K562 (cell line): ENCODE data around the gene YAF2. TPM values are rescaled to one million over a fixed set of nuclear protein-coding genes. Genes with fewer than 3 reads are reported as not detected.

Experiments used
- ATAC-seq: fragments of 200-7000 bp; cut with Tn5 transposase; 3 replicates; pipeline ENCODE4 v1.9.1; 2020; ENCODE audit warnings: moderate library complexity
- BruUV-seq: library from RNA; stranded (reverse); fragments of 400-500 nt; replicated peaks from 2 replicates; lab custom pipeline; 2021; lab: Mats Ljungman, UMichigan
- CTCF ChIA-PET: fragments of 300-600 bp; formaldehyde crosslinking; extraction: SDS; loops from one replicate; lab custom pipeline; 2021; ENCODE audit warnings: low intra/inter-chr PET ratio; lab: Yijun Ruan, JAX
- POLR2A ChIA-PET: fragments of 300-600, 350-650 bp; sonication (Branson Sonifier 250); formaldehyde crosslinking; extraction: SDS; loops from one replicate; lab custom pipeline; 2021; ENCODE audit warnings: antibody characterized with exemption, inconsistent platforms; lab: Yijun Ruan, JAX
- DNase-seq, 4 experiments: peaks; one replicate each; pipeline versions ENCODE4 v3.0.0 to v3.0.0-alpha.2; 2011 to 2018; ENCODE audit warnings: low spot score in 3 of 4, mixed read lengths in 3 of 4; ENCODE audit errors: extremely low read depth in 1 of 4
- FAIRE-seq: peaks from 2 replicates; lab custom pipeline; 2011; peaks lifted over from hg19 to GRCh38; lab: Jason Lieb, UNC
- H2AFZ ChIP-seq: 2 replicates; pipeline ENCODE4 v1.6.0; 2011; ENCODE audit warnings: low read depth, low read length, control low read depth, inconsistent platforms
- H3K27ac ChIP-seq: fragments of 200-600 bp; 3 replicates; pipeline ENCODE4 v1.8.0; 2011; ENCODE audit warnings: low read depth, mild to moderate bottlenecking, control low read depth, inconsistent platforms, low read length, moderate library complexity, mixed read lengths; ENCODE audit errors: extremely low read depth
- H3K27me3 ChIP-seq, 2 experiments: fragments of 300-600 bp in 1 of 2; 2 replicates in 1 of 2; 3 replicates in 1 of 2; pipeline versions ENCODE4 v1.6.0 to v1.8.0; 2011; ENCODE audit warnings: inconsistent platforms in 2 of 2, low read length in 2 of 2, mild to moderate bottlenecking in 1 of 2, mixed read lengths in 1 of 2, moderate library complexity in 1 of 2; ENCODE audit not compliant: control insufficient read depth in 2 of 2, insufficient read depth in 2 of 2
- H3K36me3 ChIP-seq: fragments of 300-600 bp; 3 replicates; pipeline ENCODE4 v1.8.0; 2011; ENCODE audit warnings: mild to moderate bottlenecking, low read length, inconsistent platforms; ENCODE audit not compliant: control insufficient read depth, insufficient read depth
- H3K4me1 ChIP-seq, 2 experiments: fragments of 200-600 bp in 1 of 2; replicated peaks in 1 of 2; 2 replicates in 1 of 2; 3 replicates in 1 of 2; pipeline versions ENCODE4 v1.5.1 to v1.8.0; 2011; ENCODE audit warnings: inconsistent platforms in 2 of 2, low read length in 2 of 2, mild to moderate bottlenecking in 1 of 2, mixed read lengths in 1 of 2, moderate library complexity in 1 of 2; ENCODE audit not compliant: control insufficient read depth in 2 of 2, insufficient read depth in 2 of 2
- H3K4me2 ChIP-seq: 2 replicates; pipeline ENCODE4 v1.6.1; 2011; ENCODE audit warnings: low read length, control low read depth, inconsistent platforms, mixed read lengths; ENCODE audit not compliant: insufficient read depth
- H3K4me3 ChIP-seq: fragments of 200-600 bp; sonication (generic), shearing (Covaris generic); 2 replicates; pipeline ENCODE4 v1.5.1; 2016; ENCODE audit warnings: control low read depth, inconsistent platforms
- H3K79me2 ChIP-seq: fragments of 200-600 bp; 3 replicates; pipeline ENCODE4 v1.8.0; 2011; ENCODE audit warnings: low read length, inconsistent platforms; ENCODE audit not compliant: control insufficient read depth, insufficient read depth
- H3K9ac ChIP-seq, 2 experiments: 2 replicates each; pipeline versions ENCODE4 v1.6.0 to v1.6.1; 2011; ENCODE audit warnings: low read depth in 2 of 2, low read length in 2 of 2, control low read depth in 1 of 2, inconsistent platforms in 1 of 2, mild to moderate bottlenecking in 1 of 2, mixed read lengths in 1 of 2; ENCODE audit not compliant: insufficient read depth in 1 of 2
- H3K9me1 ChIP-seq: one replicate; pipeline ENCODE4 v1.6.0; 2011; ENCODE audit warnings: inconsistent platforms, mild to moderate bottlenecking, low read length, moderate library complexity; ENCODE audit not compliant: control insufficient read depth, insufficient read depth
- H3K9me3 ChIP-seq: replicated peaks from 2 replicates; pipeline ENCODE4 v1.5.1; 2011; ENCODE audit warnings: low read depth, low read length, inconsistent platforms; ENCODE audit not compliant: control insufficient read depth, insufficient read depth
- H4K20me1 ChIP-seq: replicated peaks from 2 replicates; pipeline ENCODE4 v1.6.1; 2011; ENCODE audit warnings: low read length, inconsistent platforms, mixed read lengths; ENCODE audit not compliant: control insufficient read depth, insufficient read depth
- CCNT2 ChIP-seq: IDR thresholded peaks from 2 replicates; pipeline ENCODE4 v1.6.1; 2011; ENCODE audit warnings: borderline replicate concordance, low read depth, mild to moderate bottlenecking, moderate library complexity, mixed read lengths, low read length; ENCODE audit not compliant: insufficient read length; ENCODE audit errors: extremely low read depth
- CEBPZ ChIP-seq: fragments of 150-350 bp; IDR thresholded peaks from 2 replicates; pipeline ENCODE4 v1.6.1; 2014; ENCODE audit warnings: low read depth, mild to moderate bottlenecking, low read length, borderline replicate concordance
- FUS ChIP-seq: fragments of 200-400 bp; formaldehyde crosslinking; optimal IDR thresholded peaks from 2 replicates; pipeline ENCODE3; 2017; ENCODE audit warnings: low read depth, low read length
- KDM1A ChIP-seq, 2 experiments: fragments of 450-650 bp; IDR thresholded peaks; 2 replicates each; pipeline ENCODE4 v1.6.1; 2016; ENCODE audit warnings: mild to moderate bottlenecking in 2 of 2
- MEIS2 ChIP-seq: fragments of 450-650 bp; IDR thresholded peaks from 2 replicates; pipeline ENCODE4 v1.6.1; 2014; ENCODE audit warnings: mild to moderate bottlenecking; ENCODE audit not compliant: partially characterized antibody
- MLLT1 ChIP-seq, 2 experiments: fragments of 450-650 bp; IDR thresholded peaks; 2 replicates each; pipeline ENCODE4 v1.6.1; 2016
- MNT ChIP-seq, 2 experiments: fragments of 450-650 bp; conservative IDR thresholded peaks; 2 replicates each; pipeline ENCODE4 v1.6.1; 2017; ENCODE audit warnings: mild to moderate bottlenecking in 2 of 2, moderate library complexity in 2 of 2
- NBN ChIP-seq: fragments of 450-650 bp; IDR thresholded peaks from 2 replicates; pipeline ENCODE4 v1.6.1; 2016; ENCODE audit warnings: low read depth, mild to moderate bottlenecking
- NR3C1 ChIP-seq: sonication (generic); formaldehyde crosslinking; IDR thresholded peaks from 2 replicates; pipeline ENCODE4 v1.8.1; 2022; ENCODE audit warnings: missing genetic modification reagents
- PATZ1 ChIP-seq: fragments of 250-450 bp; sonication (Bioruptor Pico); IDR thresholded peaks from 2 replicates; pipeline ENCODE4 v1.5.0; 2020; ENCODE audit warnings: mild to moderate bottlenecking, borderline replicate concordance
- RNF2 ChIP-seq: sonication (generic); IDR thresholded peaks from 2 replicates; pipeline ENCODE4 v1.6.1; 2016
- ZFP1 ChIP-seq: fragments of 450-650 bp; formaldehyde crosslinking; IDR thresholded peaks from 2 replicates; pipeline ENCODE4 v1.4.0; 2020; ENCODE audit warnings: mild to moderate bottlenecking, mixed read lengths
- ZNF212 ChIP-seq: fragments of 450-650 bp; formaldehyde crosslinking; IDR thresholded peaks from 2 replicates; pipeline ENCODE4 v1.4.0; 2020; ENCODE audit warnings: mild to moderate bottlenecking
- ZNF766 ChIP-seq: fragments of 200-800 bp; sonication (Bioruptor generic); conservative IDR thresholded peaks from 2 replicates; pipeline ENCODE4 v1.6.1; 2016; ENCODE audit warnings: missing genetic modification characterization, missing compliant biosample characterization
- WGBS: fragments of 100-300 bp; shearing (Covaris generic); methylation state at CpG from one replicate; pipeline ENCODE4 v1.1.6; 2016; ENCODE audit warnings: low coverage, mixed read lengths; ENCODE audit not compliant: insufficient coverage; ENCODE audit errors: missing lambda C conversion rate; 5-methylcytosine and 5-hydroxymethylcytosine counted together
- in situ Hi-C: fragments of 300-500 bp; cut with MboI; formaldehyde crosslinking; loops from 4 replicates; pipeline ENCODE4 v1.15.0; 2018; ENCODE audit warnings: inconsistent platforms, mixed read lengths
- intact Hi-C: fragments of 100-400 bp; cut with micrococcal nuclease; formaldehyde crosslinking; loops from 2 replicates; pipeline ENCODE4 v1.14.2; 2022
- polyA plus RNA-seq, 8 experiments: library from polyadenylated mRNA; depleted of rRNA in 4 of 8; stranded (reverse) in 5 of 8; unstranded in 3 of 8; fragments of >200 nt; fragmentation: Nextera tagmentation in 2 of 8; fragmentation: Illumina TruSeq in 1 of 8; extraction: Ambion mirVana in 2 of 8; extraction: Trizol in 1 of 8; gene quantifications; 2 replicates each; pipeline versions ENCODE4 v1.2.1 to v1.2.3, GENCODE V29; 2011 to 2014; ENCODE audit warnings: inconsistent platforms in 1 of 8, missing spikeins in 1 of 8
- total RNA-seq, 7 experiments: library from RNA; depleted of rRNA in 6 of 7; stranded (reverse); fragments of >200 nt in 6 of 7; fragmentation: Illumina TruSeq in 2 of 7; extraction: Trizol in 2 of 7; gene quantifications; 2 replicates each; pipeline versions ENCODE4 v1.2.1 to v1.2.3, GENCODE V29; 2011 to 2021; ENCODE audit warnings: low replicate concordance in 1 of 7

YAF2 gene
- total and polyA plus RNA-seq, 9 of the 15 experiments (the other 6 are each of a cell fraction or from before 2014, with no cell fraction given): 10.6 to 26.4 (median 21.3) TPM

GRCh38 chr12:42261708-42262107, 23.7 kb upstream of the YAF2 start (continued):
- no peak for TF ChIP-seq MNT (conservative IDR thresholded peaks at IDR 0.05)
- no peak for TF ChIP-seq CCNT2
- TF ChIP-seq ZNF212 (CRISPR knock-in tag): no peak
- no peak for TF ChIP-seq FUS
- no peak for TF ChIP-seq MLLT1 (IDR thresholded peaks at IDR 0.05)

GRCh38 chr12:42260518-42260917, 22.5 kb upstream of the YAF2 start:
- H3K27me3 ChIP-seq: no peaks in the 10 kb centered on the region
- TF ChIP-seq ZNF766 (CRISPR knock-in tag): no peak
- TF ChIP-seq RNF2: no peak
- no peak for TF ChIP-seq PATZ1
- TF ChIP-seq NBN: no peak
- no peak for TF ChIP-seq KDM1A (IDR thresholded peaks at IDR 0.05)
- TF ChIP-seq ZFP1 (CRISPR knock-in tag): no peak
- no peak for TF ChIP-seq CEBPZ
- TF ChIP-seq MEIS2: no peak
- TF ChIP-seq NR3C1 (CRISPR knock-in tag): no peak
- TF ChIP-seq, all 486 proteins: peak for 0
- Histone ChIP-seq H3K36me3 (no peaks in the 10 kb centered on the region), H2AFZ (no peak overlapping the region), H3K9me1 (no peaks in the 10 kb centered on the region), H3K9me3 (no peaks in the 10 kb centered on the region), H4K20me1 (no peaks in the 10 kb centered on the region), H3K4me2 (no peak overlapping the region), H3K9ac (no peak overlapping the region), H3K27ac (no peak overlapping the region), H3K79me2 (no peaks in the 10 kb centered on the region), H3K4me3 (no peak overlapping the region), H3K4me1 (no peaks in the 10 kb centered on the region)
- ChIA-PET POLR2A (no interaction called here), CTCF (no interaction called here)
- intact Hi-C loops (no loop called here), in situ Hi-C loops (no loop called here)
- WGBS: 15% methylated on average over 6 of the region's 6 CpGs
- FAIRE-seq (no peak), ATAC-seq (no peak), DNase-seq (no peak)
- BruUV-seq: no TSS peak
